ENCODE data around the gene SENP7.
"Not testable (repeated sequence)": the region's sequence is repeated elsewhere in the genome, so short reads cannot be mapped to it uniquely, and the experiment has no call there.

SENP7 gene

DNA sequence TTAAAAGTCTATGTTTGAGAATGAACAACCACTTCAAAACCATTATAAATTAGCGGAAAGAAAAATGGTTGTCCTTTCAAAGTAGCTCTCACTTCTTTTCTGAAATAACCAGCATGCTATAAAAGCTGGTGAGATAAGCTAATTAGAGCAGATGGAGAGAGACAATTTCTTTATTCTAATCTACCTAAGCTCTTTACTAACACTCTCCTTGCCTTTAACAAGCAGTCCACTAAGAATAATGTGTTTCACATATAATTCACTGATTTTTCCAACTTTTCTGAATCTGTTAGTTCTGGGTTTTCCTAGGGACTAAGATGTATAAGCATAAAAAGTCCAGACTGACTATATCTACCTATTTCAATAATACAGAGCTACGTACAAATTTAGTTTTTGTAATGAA, 192.5 kb downstream of the SENP7 start, which contains the start of gene IMPG2:
Gene IMPG2 (minus strand): TSS at position 101 of the 400 bp plus-strand sequence. CDS start 203 bp downstream, outside the sequence.
- in situ Hi-C loops (cut with MboI; ENCODE audit: low sequenced_read_pairs, unreplicated experiment) = no loop called here
- no peak for DNase-seq (ENCODE audit: low spot score)
- TF ChIP-seq CTCF (IDR thresholded peaks at IDR 0.05; ENCODE audit: borderline replicate concordance, control extremely low read depth, extremely low read depth, insufficient read depth, missing control alignments) = no peak

GRCh38 chr3:101319531-101319930, 193.5 kb downstream of the SENP7 start:
- no peak for TF ChIP-seq CTCF (IDR thresholded peaks at IDR 0.05; ENCODE audit: borderline replicate concordance, control extremely low read depth, extremely low read depth, insufficient read depth, missing control alignments)
- no peak for DNase-seq (ENCODE audit: low spot score)
- in situ Hi-C loops (cut with MboI; ENCODE audit: low sequenced_read_pairs, unreplicated experiment) = no loop called here

- DNase-seq (ENCODE audit: low spot score) = no peak
- no peak for TF ChIP-seq CTCF (IDR thresholded peaks at IDR 0.05; ENCODE audit: borderline replicate concordance, control extremely low read depth, extremely low read depth, insufficient read depth, missing control alignments)
- in situ Hi-C loops (cut with MboI; ENCODE audit: low sequenced_read_pairs, unreplicated experiment) = no loop called here
These were observed 200.5 kb downstream of the SENP7 start for GRCh38 chr3:101312545-101312944.

GRCh38 chr3:101311676-101312075, 201.3 kb downstream of the SENP7 start:
- in situ Hi-C loops (cut with MboI; ENCODE audit: low sequenced_read_pairs, unreplicated experiment) = no loop called here
- DNase-seq (ENCODE audit: low spot score) = no peak
- no peak for TF ChIP-seq CTCF (IDR thresholded peaks at IDR 0.05; ENCODE audit: borderline replicate concordance, control extremely low read depth, extremely low read depth, insufficient read depth, missing control alignments)

DNA sequence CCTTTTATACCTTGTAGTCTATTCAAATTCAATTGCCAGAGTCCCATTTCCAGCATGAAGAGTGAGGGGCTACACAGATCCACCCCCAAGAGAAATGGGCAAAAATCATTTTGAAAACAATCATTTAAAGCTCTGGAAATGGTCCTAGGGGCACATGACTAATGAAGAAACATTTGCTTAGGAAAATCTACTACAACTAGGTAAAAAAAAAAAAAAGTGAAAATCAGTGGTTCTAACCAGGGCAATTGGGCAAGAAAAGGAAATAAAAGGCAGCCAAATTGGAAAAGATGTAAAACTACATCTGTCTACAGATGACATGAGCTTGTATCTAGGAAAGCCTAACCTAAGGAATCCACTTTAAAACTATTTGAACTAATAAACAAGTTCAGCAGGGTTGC, 202.0 kb downstream of the SENP7 start:
- DNase-seq (ENCODE audit: low spot score) = no peak
- in situ Hi-C loops (cut with MboI; ENCODE audit: low sequenced_read_pairs, unreplicated experiment) = no loop called here
- TF ChIP-seq CTCF (IDR thresholded peaks at IDR 0.05; ENCODE audit: borderline replicate concordance, control extremely low read depth, extremely low read depth, insufficient read depth, missing control alignments) = no peak

DNA sequence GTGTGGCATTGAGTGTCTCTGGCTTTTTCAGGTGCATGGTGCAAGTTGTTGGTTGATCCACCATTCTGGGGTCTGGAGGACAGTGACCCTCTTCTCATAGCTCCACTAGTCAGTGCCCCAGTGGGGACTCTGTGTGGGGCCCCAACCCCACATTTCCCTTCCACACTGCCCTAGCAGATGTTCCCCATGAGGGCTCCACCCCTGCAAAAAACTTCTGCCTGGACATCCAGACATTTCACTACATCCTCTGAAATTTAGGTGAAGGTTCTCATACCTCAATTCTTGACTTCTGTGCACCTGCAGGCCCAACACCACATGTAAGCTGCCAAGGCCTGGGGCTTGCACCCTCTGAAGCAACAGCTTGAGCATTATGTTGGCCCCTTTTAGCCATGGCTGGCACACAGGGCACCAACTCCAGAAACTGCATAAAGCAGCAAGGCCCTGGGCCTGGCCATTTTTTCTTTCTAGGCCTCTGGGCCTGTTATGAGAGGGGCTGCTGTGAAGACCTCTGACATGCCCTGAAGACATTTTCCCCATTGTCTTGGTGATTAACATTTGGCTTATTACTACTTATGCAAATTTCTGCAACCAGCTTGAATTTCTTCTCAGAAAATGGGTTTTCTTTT, 204.8 kb downstream of the SENP7 start:
- in situ Hi-C loops (cut with MboI; ENCODE audit: low sequenced_read_pairs, unreplicated experiment); DNase-seq (ENCODE audit: low spot score): not testable (repeated sequence)

- no peak for DNase-seq (ENCODE audit: low spot score)
- in situ Hi-C loops (cut with MboI; ENCODE audit: low sequenced_read_pairs, unreplicated experiment) = no loop called here
- no peak for TF ChIP-seq CTCF (IDR thresholded peaks at IDR 0.05; ENCODE audit: borderline replicate concordance, control extremely low read depth, extremely low read depth, insufficient read depth, missing control alignments)
These were observed 209.2 kb downstream of the SENP7 start for GRCh38 chr3:101303836-101304235.

All from GM13976 (cell line).